ENCODE results near the gene GTF3C2.
A peak's percentile ranks its signal among the peaks of the same experiment; 100 is the strongest.
"Not testable (repeated sequence)": the region's sequence is repeated elsewhere in the genome, so short reads cannot be mapped to it uniquely, and the experiment has no call there.

Gene GTF3C2

GRCh38 chr2:27303093-27304025, 53.2 kb downstream of the GTF3C2 start:
- peak; percentile 68 for TF ChIP-seq CTCF (IDR thresholded peaks at IDR 0.05; ENCODE audit: low read depth, low read length)
- H3K4me3 ChIP-seq (ENCODE audit: low read depth, low read length), result no peak overlapping the region

- H3K4me3 ChIP-seq (ENCODE audit: low read depth, low read length), result not testable (repeated sequence)
Observed at GRCh38 chr2:27300606-27301005, 56.0 kb downstream of the GTF3C2 start.

GRCh38 chr2:27298391-27299080, 58.0 kb downstream of the GTF3C2 start:
- TF ChIP-seq CTCF (IDR thresholded peaks at IDR 0.05; ENCODE audit: low read depth, low read length), result no peak
- no peak overlapping the region for H3K4me3 ChIP-seq (ENCODE audit: low read depth, low read length)

GRCh38 chr2:27297195-27297594, 59.4 kb downstream of the GTF3C2 start:
- no peak for TF ChIP-seq CTCF (IDR thresholded peaks at IDR 0.05; ENCODE audit: low read depth, low read length)
- no peak overlapping the region for H3K4me3 ChIP-seq (ENCODE audit: low read depth, low read length)

GRCh38 chr2:27296481-27296880, 60.1 kb downstream of the GTF3C2 start:
- H3K4me3 ChIP-seq (ENCODE audit: low read depth, low read length), result no peak overlapping the region
- no peak for TF ChIP-seq CTCF (IDR thresholded peaks at IDR 0.05; ENCODE audit: low read depth, low read length)

- TF ChIP-seq CTCF (IDR thresholded peaks at IDR 0.05; ENCODE audit: low read depth, low read length), result no peak
- H3K4me3 ChIP-seq (ENCODE audit: low read depth, low read length), result no peak overlapping the region
Observed at GRCh38 chr2:27294928-27295327, 61.6 kb downstream of the GTF3C2 start.

GRCh38 chr2:27291865-27292264, 64.7 kb downstream of the GTF3C2 start:
- no peak for TF ChIP-seq CTCF (IDR thresholded peaks at IDR 0.05; ENCODE audit: low read depth, low read length)
- no peak overlapping the region for H3K4me3 ChIP-seq (ENCODE audit: low read depth, low read length)
